Vagina (tissue), 2 donors: ENCODE data around the gene FAM98B.

Experiments used
- CTCF ChIP-seq, 3 experiments: fragments of 450-650 bp in 2 of 3; fragments of 200-600 bp in 1 of 3; sonication (generic) in 1 of 3; IDR thresholded peaks; one replicate each; pipeline ENCODE4 v1.5.1; 2017 to 2019; ENCODE audit warnings: antibody characterized with exemption in 3 of 3, mild to moderate bottlenecking in 2 of 3, moderate library complexity in 2 of 3
- POLR2A ChIP-seq, 2 donors: fragments of 450-650 bp; IDR thresholded peaks; one replicate each; pipeline ENCODE4 v1.6.1; 2017; ENCODE audit warnings: antibody characterized with exemption in 2 of 2, mild to moderate bottlenecking in 2 of 2, moderate library complexity in 2 of 2
- POLR2AphosphoS5 ChIP-seq, 2 donors: sonication (generic); formaldehyde crosslinking; IDR thresholded peaks; one replicate each; pipeline ENCODE4 v1.9.0; 2017; ENCODE audit warnings: antibody characterized with exemption in 2 of 2, mild to moderate bottlenecking in 2 of 2, low read depth in 1 of 2; ENCODE audit not compliant: insufficient read depth in 1 of 2

- no peak for TF ChIP-seq CTCF (IDR thresholded peaks at IDR 0.05)
- no peak for TF ChIP-seq POLR2A (IDR thresholded peaks at IDR 0.05)
- no peak for TF ChIP-seq POLR2AphosphoS5 (IDR thresholded peaks at IDR 0.05; ENCODE audit: insufficient read depth in 1 of 2, low read depth in 1 of 2)
These were observed 42.2 kb downstream of the FAM98B start for GRCh38 chr15:38496151-38496550.
